ENCODE results near the gene UTF1.

- TF ChIP-seq, protein P1, sequence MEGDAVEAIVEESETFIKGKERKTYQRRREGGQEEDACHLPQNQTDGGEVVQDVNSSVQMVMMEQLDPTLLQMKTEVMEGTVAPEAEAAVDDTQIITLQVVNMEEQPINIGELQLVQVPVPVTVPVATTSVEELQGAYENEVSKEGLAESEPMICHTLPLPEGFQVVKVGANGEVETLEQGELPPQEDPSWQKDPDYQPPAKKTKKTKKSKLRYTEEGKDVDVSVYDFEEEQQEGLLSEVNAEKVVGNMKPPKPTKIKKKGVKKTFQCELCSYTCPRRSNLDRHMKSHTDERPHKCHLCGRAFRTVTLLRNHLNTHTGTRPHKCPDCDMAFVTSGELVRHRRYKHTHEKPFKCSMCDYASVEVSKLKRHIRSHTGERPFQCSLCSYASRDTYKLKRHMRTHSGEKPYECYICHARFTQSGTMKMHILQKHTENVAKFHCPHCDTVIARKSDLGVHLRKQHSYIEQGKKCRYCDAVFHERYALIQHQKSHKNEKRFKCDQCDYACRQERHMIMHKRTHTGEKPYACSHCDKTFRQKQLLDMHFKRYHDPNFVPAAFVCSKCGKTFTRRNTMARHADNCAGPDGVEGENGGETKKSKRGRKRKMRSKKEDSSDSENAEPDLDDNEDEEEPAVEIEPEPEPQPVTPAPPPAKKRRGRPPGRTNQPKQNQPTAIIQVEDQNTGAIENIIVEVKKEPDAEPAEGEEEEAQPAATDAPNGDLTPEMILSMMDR (IDR thresholded peaks at IDR 0.05): no peak
- TF ChIP-seq POLR2A (IDR thresholded peaks at IDR 0.05): no peak
Observed at GRCh38 chr10:133209117-133209516, 20.9 kb upstream of the UTF1 start.
